ENCODE data around the gene AP1G1.
"Not testable (repeated sequence)": the region's sequence is repeated elsewhere in the genome, so short reads cannot be mapped to it uniquely, and the experiment has no call there.

Gene AP1G1

GRCh38 chr16:71810155-71810530 lies 1.5 kb upstream of the AP1G1 start:
- not testable (repeated sequence) for DNase-seq (ENCODE audit: low read depth in 2 of 2)

GRCh38 chr16:71807905-71808592 lies 585 bp downstream of the AP1G1 start:
- DNase-seq (ENCODE audit: low read depth in 2 of 2) = no peak

DNA sequence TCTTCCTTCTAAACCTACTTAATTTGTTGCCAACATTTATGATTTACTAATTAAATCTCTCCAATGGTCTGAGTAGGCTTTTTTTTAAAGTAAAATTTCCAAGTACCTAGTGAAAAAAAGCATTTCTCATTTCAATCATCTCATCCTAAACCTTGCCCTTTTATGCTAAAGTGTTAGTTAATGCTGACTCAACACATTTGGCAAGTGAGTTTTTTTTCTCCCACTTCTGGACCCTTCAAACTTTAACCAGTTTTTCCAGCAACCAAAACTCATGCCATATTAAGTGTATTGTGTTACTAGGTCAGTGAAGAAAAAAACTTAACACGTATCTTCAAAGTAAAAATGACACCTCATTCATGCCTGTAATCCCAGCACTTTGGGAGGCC lies 5.3 kb downstream of the AP1G1 start:
- DNase-seq (ENCODE audit: low read depth in 2 of 2) = no peak

DNA sequence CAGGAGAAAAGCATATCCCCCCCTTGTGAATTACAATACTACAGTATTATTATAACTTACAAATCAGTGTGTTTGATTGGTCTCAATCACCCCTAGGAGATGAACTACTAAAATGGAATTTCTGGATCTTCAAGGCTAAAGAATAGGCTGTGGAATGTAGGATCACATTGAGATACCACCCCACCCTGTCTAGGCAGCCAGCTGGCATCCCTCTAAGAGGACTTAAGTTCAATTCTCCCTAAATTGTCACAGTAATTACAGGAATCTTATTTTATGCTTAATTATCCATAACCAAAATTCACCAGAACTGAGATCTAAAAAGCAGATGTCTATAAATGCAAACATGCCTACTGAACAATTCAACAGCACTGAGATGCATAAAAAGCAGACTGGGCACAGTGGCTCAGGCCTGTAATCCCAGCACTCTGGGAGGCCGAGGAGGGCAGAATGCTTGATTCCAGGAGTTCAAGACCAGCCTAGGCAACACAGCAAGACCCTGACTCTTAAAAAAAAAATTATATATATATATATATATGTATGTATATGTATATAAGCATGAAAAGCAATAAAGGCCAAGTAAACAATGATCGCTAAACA lies 12.0 kb downstream of the AP1G1 start:
- DNase-seq (ENCODE audit: low read depth in 2 of 2) = no peak

- DNase-seq (ENCODE audit: low read depth in 2 of 2) = no peak
Measured at GRCh38 chr16:71794943-71795342, 13.7 kb downstream of the AP1G1 start.

- DNase-seq (ENCODE audit: low read depth in 2 of 2) = no peak
Measured at GRCh38 chr16:71794018-71794417, 14.6 kb downstream of the AP1G1 start.

- no peak for DNase-seq (ENCODE audit: low read depth in 2 of 2)
Measured at GRCh38 chr16:71792176-71792575, 16.5 kb downstream of the AP1G1 start.

- not testable (repeated sequence) for DNase-seq (ENCODE audit: low read depth in 2 of 2)
Measured at GRCh38 chr16:71790329-71790728, 18.3 kb downstream of the AP1G1 start.

DNA sequence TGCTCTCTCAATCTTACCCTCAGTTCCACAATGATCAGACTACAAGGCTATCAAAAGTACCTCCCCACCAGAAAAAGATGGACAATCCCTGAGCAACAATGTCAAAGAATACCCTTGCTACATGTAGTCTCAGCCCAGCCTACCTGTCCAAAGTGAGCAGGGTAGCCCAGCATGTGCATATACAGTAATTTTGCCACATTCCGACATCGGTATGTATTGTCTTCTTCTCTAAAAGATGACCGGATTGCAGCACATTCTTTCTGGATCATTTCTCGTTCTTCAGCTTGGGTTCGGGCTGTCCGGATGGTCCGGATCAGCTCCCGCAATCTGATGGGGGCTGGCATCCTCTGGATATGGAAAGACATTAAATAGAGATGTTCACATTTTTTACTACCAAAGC lies 19.5 kb downstream of the AP1G1 start:
- no peak for DNase-seq (ENCODE audit: low read depth in 2 of 2)

GRCh38 chr16:71788578-71788977 lies 20.1 kb downstream of the AP1G1 start:
- no peak for DNase-seq (ENCODE audit: low read depth in 2 of 2)

- not testable (repeated sequence) for DNase-seq (ENCODE audit: low read depth in 2 of 2)
Measured at GRCh38 chr16:71785143-71785542, 23.5 kb downstream of the AP1G1 start.

DNA sequence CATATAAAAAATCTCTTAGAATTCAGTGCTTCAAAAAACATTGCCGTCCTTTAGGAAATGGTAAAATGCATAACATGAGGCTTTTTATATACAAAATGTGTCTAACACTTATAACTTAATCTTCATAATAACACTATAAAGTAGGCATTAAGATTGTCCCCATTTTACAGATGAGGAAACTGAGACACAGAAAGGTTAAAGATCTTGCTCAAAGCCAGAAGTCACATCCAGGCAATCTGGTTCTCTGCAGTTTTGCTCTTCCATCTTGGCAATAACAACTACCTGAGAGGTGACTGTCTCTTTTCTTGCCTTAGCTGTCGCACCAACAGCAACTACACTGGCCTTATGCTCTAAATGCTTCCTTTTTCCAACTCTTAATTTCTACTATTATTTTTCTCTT lies 24.5 kb downstream of the AP1G1 start:
- no peak for DNase-seq (ENCODE audit: low read depth in 2 of 2)

GRCh38 chr16:71781741-71782140 lies 26.9 kb downstream of the AP1G1 start:
- no peak for DNase-seq (ENCODE audit: low read depth in 2 of 2)

DNA sequence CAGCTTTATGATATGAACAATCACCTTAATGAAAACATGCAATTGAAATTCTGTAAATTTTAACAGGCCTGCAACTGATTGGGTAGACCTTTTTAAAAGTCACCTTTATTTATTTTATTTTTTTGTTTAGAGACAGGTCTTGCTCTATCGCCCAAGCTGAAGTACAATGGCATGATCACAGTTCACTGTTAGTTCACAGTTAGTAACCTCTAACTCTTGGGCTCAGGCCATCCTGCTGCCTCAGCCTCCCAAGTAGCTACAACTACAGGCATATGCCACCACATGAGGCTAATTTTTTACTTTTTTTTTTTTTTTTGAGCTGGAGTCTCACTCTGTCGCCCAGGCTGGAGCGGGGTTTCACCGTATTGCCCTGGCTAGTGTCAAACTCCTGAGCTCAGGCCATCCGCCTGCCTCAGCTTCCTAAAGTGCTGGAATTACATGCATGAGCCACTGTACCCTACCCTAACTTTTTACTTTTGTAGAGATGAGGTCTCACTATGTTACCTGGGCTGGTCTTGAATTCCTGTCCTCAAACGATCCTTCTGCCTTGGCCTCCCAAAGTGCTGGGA lies 28.0 kb downstream of the AP1G1 start:
- DNase-seq (ENCODE audit: low read depth in 2 of 2) = no peak

- no peak for DNase-seq (ENCODE audit: low read depth in 2 of 2)
Measured at GRCh38 chr16:71778780-71779179, 29.9 kb downstream of the AP1G1 start.

GRCh38 chr16:71777329-71777728 lies 31.3 kb downstream of the AP1G1 start:
- no peak for DNase-seq (ENCODE audit: low read depth in 2 of 2)

DNA sequence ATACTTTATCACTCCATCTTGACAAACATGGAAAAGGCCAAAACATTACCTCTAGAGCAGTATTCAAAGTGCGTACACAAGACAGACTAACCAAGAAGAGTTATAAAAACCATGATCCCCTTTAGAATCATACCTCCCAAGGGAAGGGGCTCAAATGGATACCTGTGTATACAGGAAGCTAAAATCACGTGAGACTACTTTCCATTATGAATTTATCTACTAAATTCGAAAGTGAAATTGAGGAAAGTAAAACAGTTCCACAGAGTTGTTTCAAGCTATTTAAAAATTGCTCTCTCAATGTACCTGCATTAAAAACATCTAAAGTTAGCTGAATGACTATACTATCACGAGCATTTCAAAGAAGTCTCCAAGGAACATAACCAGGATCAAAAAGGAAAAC lies 32.7 kb downstream of the AP1G1 start:
- no peak for DNase-seq (ENCODE audit: low read depth in 2 of 2)

GRCh38 chr16:71771571-71771970 lies 37.1 kb downstream of the AP1G1 start:
- no peak for DNase-seq (ENCODE audit: low read depth in 2 of 2)

DNA sequence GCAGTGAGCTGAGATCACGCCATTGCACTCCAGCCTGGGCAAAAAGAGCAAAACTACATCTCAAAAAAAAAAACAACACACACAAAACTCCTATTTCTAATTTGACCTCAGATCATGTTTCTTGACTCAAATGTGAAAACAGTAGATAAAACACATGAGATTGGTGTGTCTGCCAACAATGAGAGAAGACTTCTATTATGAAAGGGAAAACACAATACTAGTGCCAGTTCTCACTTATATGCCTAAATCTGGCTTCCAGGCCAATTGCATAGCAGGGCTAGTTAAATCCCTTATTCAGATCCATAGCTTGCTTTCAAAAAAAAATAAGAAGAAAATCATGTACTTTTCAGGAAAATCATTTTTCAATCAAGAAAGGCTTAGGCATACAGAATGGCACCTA lies 39.4 kb downstream of the AP1G1 start:
- no peak for DNase-seq (ENCODE audit: low read depth in 2 of 2)

GRCh38 chr16:71767060-71767900 lies 41.4 kb downstream of the AP1G1 start:
- no peak for DNase-seq (ENCODE audit: low read depth in 2 of 2)

DNA sequence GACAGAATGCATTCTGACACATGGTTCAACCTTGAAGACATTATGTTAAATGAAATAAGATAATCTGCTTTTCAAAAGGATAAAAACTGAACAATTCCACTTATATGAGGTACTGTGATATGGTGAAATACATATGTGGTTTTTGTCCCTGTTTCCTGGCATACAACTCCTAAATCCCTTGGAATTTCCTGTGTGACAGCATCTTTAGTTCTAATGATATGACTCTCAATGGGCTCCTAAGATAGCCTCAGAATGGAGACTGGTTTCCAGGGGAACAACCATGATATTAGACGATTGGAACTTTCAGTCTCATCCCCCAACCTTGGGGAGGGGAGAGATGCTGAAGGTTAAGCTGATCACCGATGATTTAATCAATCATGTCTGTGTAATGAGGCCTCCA lies 46.4 kb downstream of the AP1G1 start:
- peak; percentile 26 to 33 for DNase-seq (ENCODE audit: low read depth in 2 of 2)

- DNase-seq (ENCODE audit: low read depth in 2 of 2) = no peak
Measured at GRCh38 chr16:71761097-71761496, 47.5 kb downstream of the AP1G1 start.

Data from fibroblast of skin of left biceps (primary cell).